Activated naive CD4-positive, alpha-beta T cell treated with anti-CD3 and anti-CD28 coated beads for 36 hours (primary cell): ENCODE results near the gene BTBD2. TPM values are rescaled to one million over a fixed set of nuclear protein-coding genes. Genes with fewer than 3 reads are reported as not detected.

ENCODE experiments used
- CTCF ChIA-PET: fragments of 350-600 bp; sonication (Branson Sonifier 250); formaldehyde crosslinking; loops from one replicate; lab custom pipeline; 2021; ENCODE audit warnings: antibody characterized with exemption; lab: Charles Lee
- DNase-seq: peaks from one replicate; pipeline ENCODE4 v3.0.0-alpha.2; 2020
- H3K27ac Mint-ChIP-seq: one replicate; pipeline ENCODE4 v1.8.0; 2021; ENCODE audit warnings: mild to moderate bottlenecking, mixed read lengths
- H3K27me3 Mint-ChIP-seq: one replicate; pipeline ENCODE4 v1.8.0; 2021; ENCODE audit warnings: low read depth, mixed read lengths
- H3K36me3 Mint-ChIP-seq: one replicate; pipeline ENCODE4 v1.8.0; 2021; ENCODE audit warnings: low read depth, mixed read lengths
- H3K4me1 Mint-ChIP-seq: one replicate; pipeline ENCODE4 v1.8.0; 2021; ENCODE audit warnings: low read depth, mixed read lengths
- H3K4me3 Mint-ChIP-seq: one replicate; pipeline ENCODE4 v1.8.0; 2021; ENCODE audit warnings: mild to moderate bottlenecking, moderate library complexity, mixed read lengths
- H3K9me3 Mint-ChIP-seq: one replicate; pipeline ENCODE4 v1.8.0; 2021; ENCODE audit warnings: mixed read lengths
- intact Hi-C: fragments of 100-400 bp; cut with micrococcal nuclease; formaldehyde crosslinking; loops from one replicate; pipeline ENCODE4 v1.15.1; 2023
- total RNA-seq, 2 experiments: library from RNA; stranded (reverse); gene quantifications; one replicate each; pipeline ENCODE4 v1.2.3, GENCODE V29; 2021

The BTBD2 gene
- total RNA-seq, 2 experiments from 2014 or later, result 37.0 to 49.0 TPM

GRCh38 chr19:1980809-1981181, 34.7 kb downstream of the BTBD2 start:
- CTCF ChIA-PET, result no interaction called here
- intact Hi-C loops, result no loop called here
- no peaks in the 10 kb centered on the region for H3K27me3 Mint-ChIP-seq
- DNase-seq, result no peak
- no peaks in the 10 kb centered on the region for H3K4me1 Mint-ChIP-seq
- no peak overlapping the region for H3K27ac Mint-ChIP-seq
- H3K36me3 Mint-ChIP-seq, result peaks cover 12% of the 10 kb centered on the region
- H3K4me3 Mint-ChIP-seq, result no peak overlapping the region
- H3K9me3 Mint-ChIP-seq, result no peaks in the 10 kb centered on the region

DNA sequence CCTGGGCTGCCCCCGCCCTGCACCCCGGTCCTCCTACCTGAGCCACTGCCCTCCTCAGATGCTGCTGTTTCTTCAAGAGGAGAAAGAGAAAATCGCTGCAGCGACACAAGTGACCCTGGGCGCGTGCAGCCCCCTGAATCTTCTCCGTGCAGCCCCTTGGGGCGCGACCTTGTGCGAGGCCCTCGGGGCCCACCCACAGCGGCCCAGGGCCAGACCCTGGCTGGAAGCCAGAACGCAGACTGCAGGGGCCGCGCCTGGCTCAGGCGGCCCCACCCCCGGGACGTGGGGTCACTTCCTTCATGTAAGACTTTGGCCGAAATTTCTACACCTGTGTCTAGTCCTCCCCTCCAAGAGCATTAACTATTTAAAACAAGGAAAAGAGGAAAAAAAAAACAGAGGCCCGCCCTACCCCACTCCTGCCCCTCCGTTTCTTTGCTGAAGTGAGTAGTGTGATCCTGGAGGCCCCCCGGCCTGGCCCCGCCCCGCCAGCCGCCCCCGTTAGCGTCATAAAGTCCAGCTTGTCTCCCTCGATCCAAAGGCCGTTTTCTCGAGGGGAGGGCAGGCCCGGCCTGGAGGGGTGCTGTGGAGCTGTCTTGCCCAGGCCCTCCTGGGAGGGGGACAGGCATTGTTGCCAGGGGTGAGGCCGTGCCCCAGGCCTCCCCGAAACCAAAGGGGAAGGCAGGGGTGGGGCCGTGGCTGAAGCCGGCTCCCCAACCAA, 35.3 kb downstream of the BTBD2 start:
- intact Hi-C loops, result no loop called here
- no peak for DNase-seq
- Mint-ChIP-seq H3K27ac (no peak overlapping the region), H3K36me3 (peaks cover 12% of the 10 kb centered on the region), H3K4me3 (no peak overlapping the region), H3K27me3 (no peaks in the 10 kb centered on the region), H3K9me3 (no peaks in the 10 kb centered on the region), H3K4me1 (no peaks in the 10 kb centered on the region)
- CTCF ChIA-PET, result no interaction called here

- Mint-ChIP-seq H3K27me3 (no peaks in the 10 kb centered on the region), H3K4me3 (no peak overlapping the region), H3K27ac (no peak overlapping the region), H3K4me1 (no peaks in the 10 kb centered on the region), H3K9me3 (no peaks in the 10 kb centered on the region), H3K36me3 (peaks cover 14% of the 10 kb centered on the region)
- CTCF ChIA-PET, result no interaction called here
- intact Hi-C loops, result no loop called here
- no peak for DNase-seq
Measured at GRCh38 chr19:1979642-1980041, 35.9 kb downstream of the BTBD2 start.

- Mint-ChIP-seq H3K4me1 (no peaks in the 10 kb centered on the region), H3K27ac (no peak overlapping the region), H3K27me3 (no peaks in the 10 kb centered on the region), H3K36me3 (peaks cover 14% of the 10 kb centered on the region), H3K4me3 (no peak overlapping the region), H3K9me3 (no peaks in the 10 kb centered on the region)
- intact Hi-C loops, result no loop called here
- CTCF ChIA-PET, result no interaction called here
- DNase-seq, result no peak
Measured at GRCh38 chr19:1979017-1979416, 36.5 kb downstream of the BTBD2 start.

DNA sequence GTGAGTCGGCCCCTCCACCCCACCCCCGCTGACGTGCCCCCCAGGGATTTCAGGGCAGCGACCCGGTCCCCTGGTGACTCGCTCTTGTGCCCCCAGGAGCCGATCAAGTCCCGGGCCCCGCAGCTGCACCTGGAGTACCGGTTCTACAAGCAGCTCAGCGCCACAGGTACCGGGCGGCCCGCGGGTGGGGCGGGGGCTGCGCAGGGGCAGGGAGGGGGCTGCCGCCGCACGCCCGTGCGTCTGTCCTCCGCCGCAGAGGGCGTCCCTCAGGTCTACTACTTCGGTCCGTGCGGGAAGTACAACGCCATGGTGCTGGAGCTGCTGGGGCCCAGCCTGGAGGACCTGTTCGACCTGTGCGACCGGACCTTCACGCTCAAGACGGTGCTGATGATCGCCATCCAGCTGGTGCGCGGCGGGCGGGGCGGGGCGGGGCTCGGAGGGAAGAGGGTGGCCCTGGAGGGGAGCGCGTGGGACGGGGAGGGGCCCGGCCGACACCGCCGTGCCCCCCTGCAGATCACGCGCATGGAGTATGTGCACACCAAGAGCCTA, 37.1 kb downstream of the BTBD2 start:
- Mint-ChIP-seq H3K36me3 (peaks cover 12% of the 10 kb centered on the region), H3K4me3 (no peak overlapping the region), H3K27ac (no peak overlapping the region), H3K27me3 (no peaks in the 10 kb centered on the region), H3K4me1 (no peaks in the 10 kb centered on the region), H3K9me3 (no peaks in the 10 kb centered on the region)
- intact Hi-C loops, result no loop called here
- CTCF ChIA-PET, result no interaction called here
- no peak for DNase-seq

DNA sequence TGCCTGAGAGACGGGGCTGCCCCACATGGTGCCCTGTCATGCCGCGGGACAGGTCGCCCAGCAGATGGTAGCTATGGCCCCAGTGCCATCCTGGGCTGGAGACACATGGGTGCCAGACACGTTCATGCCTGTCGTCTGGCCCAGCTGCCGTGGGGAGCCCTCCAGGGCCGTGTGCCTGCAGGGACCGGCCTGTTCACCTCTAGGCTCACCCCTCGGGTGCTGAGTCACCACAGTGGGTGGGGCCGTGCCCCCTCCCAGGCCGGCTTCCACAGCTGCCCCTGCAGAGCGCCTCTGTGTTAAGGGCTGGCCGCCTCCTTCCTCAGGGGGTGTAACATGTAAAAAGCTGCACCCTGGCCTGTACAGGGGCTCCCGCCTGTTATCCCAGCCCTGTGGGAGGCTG, 38.4 kb downstream of the BTBD2 start:
- no peaks in the 10 kb centered on the region for H3K27me3 Mint-ChIP-seq
- no peak for DNase-seq
- H3K36me3 Mint-ChIP-seq, result peaks cover 11% of the 10 kb centered on the region
- intact Hi-C loops, result no loop called here
- no peaks in the 10 kb centered on the region for H3K4me1 Mint-ChIP-seq
- no peak overlapping the region for H3K27ac Mint-ChIP-seq
- H3K9me3 Mint-ChIP-seq, result no peaks in the 10 kb centered on the region
- H3K4me3 Mint-ChIP-seq, result no peak overlapping the region
- CTCF ChIA-PET, result interaction anchor here (0.6 to 1.5 kb wide), 2 partner anchors 47 to 110 kb away, joined by 3 to 7 read pairs; no protein-coding TSS in a partner anchor

DNA sequence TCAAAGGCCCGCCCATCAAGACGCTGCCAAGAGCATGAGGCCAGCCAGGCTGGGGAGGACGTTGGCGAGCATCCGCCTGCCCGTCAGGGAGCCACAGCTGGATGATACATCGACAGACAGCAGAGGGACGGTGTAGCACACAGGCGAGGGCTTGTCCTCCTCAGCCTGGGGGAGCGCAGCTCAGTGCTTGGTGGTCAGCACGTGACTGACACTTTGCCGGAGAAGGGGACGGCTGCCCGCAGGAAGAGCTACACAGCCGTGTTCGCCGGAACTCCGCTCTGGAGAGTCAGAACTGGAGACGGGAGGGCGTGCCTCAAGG, 40.4 kb downstream of the BTBD2 start:
- intact Hi-C loops, result no loop called here
- H3K4me3 Mint-ChIP-seq, result no peak overlapping the region
- H3K27ac Mint-ChIP-seq, result no peak overlapping the region
- DNase-seq, result no peak
- H3K27me3 Mint-ChIP-seq, result no peaks in the 10 kb centered on the region
- no peaks in the 10 kb centered on the region for H3K4me1 Mint-ChIP-seq
- CTCF ChIA-PET, result interaction anchor here (0.7 kb wide), 1 partner anchor 30 kb away, joined by 5 read pairs; no protein-coding TSS in a partner anchor
- no peaks in the 10 kb centered on the region for H3K9me3 Mint-ChIP-seq
- H3K36me3 Mint-ChIP-seq, result peaks cover 5% of the 10 kb centered on the region

DNA sequence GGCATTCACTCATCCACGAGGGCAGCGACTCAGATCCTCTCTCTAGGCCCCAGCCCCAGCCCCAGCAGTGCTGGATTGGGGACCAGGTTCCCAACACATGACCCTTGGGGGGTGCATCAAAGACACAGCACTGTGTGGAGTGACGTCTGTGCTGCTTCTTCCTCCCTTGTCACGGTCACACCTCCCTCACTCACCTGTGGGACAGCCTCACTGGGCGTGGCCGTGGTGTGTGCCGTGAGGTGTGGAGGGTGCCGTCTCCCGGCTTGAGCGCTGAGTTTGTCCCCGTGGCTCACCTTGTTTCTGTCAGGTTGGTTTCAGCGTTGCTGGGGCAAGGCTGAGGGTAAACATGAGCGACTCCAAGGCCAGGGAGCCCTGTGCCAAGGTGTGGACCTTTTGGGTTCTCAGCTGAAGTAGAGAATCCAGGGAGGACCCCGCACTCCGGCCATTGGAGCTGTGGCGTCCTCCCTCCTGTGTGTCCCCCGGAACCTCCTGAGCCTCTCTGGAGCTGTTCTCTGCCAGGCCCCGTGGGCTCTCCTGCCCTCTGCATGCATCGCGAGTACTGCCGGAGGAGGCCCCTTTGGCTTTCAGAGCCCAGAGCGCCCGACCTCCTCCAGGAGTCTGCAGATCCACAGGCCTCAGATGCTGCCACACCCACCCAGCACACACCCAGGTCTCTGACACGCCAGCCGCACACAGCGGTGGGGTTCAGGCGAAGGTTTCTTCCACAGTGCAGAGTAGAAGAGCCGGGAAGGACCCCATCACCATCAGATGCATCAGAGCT, 40.9 kb downstream of the BTBD2 start:
- Mint-ChIP-seq H3K36me3 (peaks cover 5% of the 10 kb centered on the region), H3K9me3 (no peaks in the 10 kb centered on the region), H3K27me3 (no peaks in the 10 kb centered on the region), H3K27ac (no peak overlapping the region), H3K4me1 (no peaks in the 10 kb centered on the region), H3K4me3 (no peak overlapping the region)
- DNase-seq, result no peak
- intact Hi-C loops, result no loop called here
- CTCF ChIA-PET, result no interaction called here

GRCh38 chr19:1970806-1971502, 44.6 kb downstream of the BTBD2 start:
- intact Hi-C loops, result no loop called here
- H3K27me3 Mint-ChIP-seq, result no peaks in the 10 kb centered on the region
- peaks cover 12% of the 10 kb centered on the region for H3K4me1 Mint-ChIP-seq
- no peak overlapping the region for H3K4me3 Mint-ChIP-seq
- CTCF ChIA-PET, result interaction anchor here (0.6 to 0.9 kb wide), 3 partner anchors 25 to 666 kb away, joined by 3 to 4 read pairs (median 3); no protein-coding TSS in a partner anchor
- H3K27ac Mint-ChIP-seq, result no peak overlapping the region
- DNase-seq, result no peak
- H3K36me3 Mint-ChIP-seq, result peaks cover 2% of the 10 kb centered on the region
- no peaks in the 10 kb centered on the region for H3K9me3 Mint-ChIP-seq

DNA sequence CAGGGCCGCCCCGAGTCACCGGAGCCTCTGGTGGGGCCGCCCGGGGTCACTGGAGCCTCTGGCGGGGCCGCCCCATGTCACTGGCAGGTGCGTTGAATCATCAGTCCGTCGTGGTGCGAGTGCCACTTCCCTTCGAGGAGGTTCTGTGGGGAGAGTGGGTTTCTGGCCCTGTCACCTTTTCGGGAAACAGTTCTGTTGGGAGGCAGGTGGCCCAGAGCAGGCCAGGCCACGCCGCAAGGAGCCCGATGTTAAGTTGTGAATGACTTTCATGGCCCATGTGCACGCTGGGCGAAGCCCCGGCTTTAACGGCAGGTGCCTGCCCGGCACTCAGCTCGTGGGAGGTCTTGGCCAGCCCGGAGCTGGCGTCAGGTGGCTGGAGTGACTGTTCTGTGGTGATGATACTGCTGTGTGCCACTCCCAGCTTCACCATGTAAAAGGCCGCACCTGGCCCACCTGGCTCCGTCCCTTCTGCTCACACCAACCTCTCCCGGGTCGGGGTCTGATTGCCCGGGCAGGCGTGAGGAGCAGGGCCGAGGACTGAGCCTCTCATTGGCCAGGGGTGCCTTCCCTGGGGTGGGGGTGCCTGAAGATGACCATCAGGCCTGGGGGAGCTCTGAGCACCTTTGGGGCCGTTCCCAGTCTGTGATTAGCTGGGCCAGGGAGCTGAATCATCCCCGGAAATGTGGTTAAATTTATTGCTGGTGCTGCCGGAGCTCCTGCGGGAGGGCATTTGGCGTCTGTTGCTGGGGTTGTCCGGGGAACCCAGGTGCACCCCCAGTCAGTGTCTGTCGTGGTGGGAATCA, 45.3 kb downstream of the BTBD2 start:
- no peak for DNase-seq
- no peaks in the 10 kb centered on the region for H3K27me3 Mint-ChIP-seq
- peaks cover 2% of the 10 kb centered on the region for H3K36me3 Mint-ChIP-seq
- H3K27ac Mint-ChIP-seq, result no peak overlapping the region
- H3K4me3 Mint-ChIP-seq, result no peak overlapping the region
- peaks cover 15% of the 10 kb centered on the region for H3K4me1 Mint-ChIP-seq
- CTCF ChIA-PET, result interaction anchor here (0.6 to 0.9 kb wide), 2 partner anchors 24 to 398 kb away, joined by 3 to 4 read pairs; no protein-coding TSS in a partner anchor
- intact Hi-C loops, result no loop called here
- H3K9me3 Mint-ChIP-seq, result no peaks in the 10 kb centered on the region

DNA sequence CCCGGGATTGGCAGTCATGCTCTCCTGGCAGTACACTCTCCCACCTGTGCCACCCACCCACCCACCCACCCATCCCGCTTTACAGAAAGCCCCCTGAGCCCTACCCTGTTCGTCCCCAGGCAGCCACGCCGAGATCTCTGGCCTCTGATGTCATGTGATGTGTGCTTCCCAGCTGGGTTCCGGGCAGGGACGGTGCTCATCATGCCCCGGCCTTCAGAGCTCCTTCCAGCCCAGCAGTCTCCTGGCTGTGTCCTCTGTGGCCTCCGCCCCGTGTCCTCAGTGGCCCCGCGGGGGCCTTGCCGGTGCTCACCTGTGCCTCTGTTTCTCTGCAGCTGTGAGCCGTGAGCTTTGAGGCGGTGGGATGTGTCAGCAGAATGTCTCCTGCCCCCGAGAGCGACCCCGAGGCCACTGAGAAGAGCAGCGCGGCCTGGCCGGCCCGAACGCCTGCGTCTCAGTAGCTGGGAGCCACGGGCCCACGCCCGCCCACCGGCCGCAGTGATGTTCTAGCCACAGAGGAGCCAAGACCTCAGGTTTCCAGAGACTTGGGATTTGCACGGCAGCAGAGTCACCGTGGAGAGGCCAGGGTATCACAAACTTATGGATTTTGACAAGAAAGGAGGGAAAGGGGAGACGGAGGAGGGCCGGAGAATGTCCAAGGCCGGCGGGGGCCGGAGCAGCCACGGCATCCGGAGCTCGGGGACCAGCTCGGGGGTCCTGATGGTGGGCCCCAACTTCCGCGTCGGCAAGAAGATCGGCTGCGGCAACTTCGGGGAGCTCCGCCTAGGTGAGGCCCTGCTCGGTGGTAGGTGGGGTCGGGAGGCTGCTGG, 46.1 kb downstream of the BTBD2 start:
- Mint-ChIP-seq H3K9me3 (no peaks in the 10 kb centered on the region), H3K4me3 (no peak overlapping the region), H3K27me3 (no peaks in the 10 kb centered on the region), H3K27ac (no peak overlapping the region), H3K4me1 (peaks cover 15% of the 10 kb centered on the region), H3K36me3 (no peaks in the 10 kb centered on the region)
- CTCF ChIA-PET, result interaction anchor here (0.9 kb wide), 1 partner anchor 24 kb away, joined by 4 read pairs; no protein-coding TSS in a partner anchor
- intact Hi-C loops, result no loop called here
- no peak for DNase-seq
